GM21825 (cell line): Measurements from ENCODE around the gene C2CD4D.

Experiments
- ATAC-seq: cut with Tn5 transposase; IDR thresholded peaks from one replicate; pipeline ENCODE4 v1.9.1; 2021; ENCODE audit warnings: mild to moderate bottlenecking, moderate library complexity; ENCODE audit not compliant: unreplicated experiment

Gene C2CD4D

DNA sequence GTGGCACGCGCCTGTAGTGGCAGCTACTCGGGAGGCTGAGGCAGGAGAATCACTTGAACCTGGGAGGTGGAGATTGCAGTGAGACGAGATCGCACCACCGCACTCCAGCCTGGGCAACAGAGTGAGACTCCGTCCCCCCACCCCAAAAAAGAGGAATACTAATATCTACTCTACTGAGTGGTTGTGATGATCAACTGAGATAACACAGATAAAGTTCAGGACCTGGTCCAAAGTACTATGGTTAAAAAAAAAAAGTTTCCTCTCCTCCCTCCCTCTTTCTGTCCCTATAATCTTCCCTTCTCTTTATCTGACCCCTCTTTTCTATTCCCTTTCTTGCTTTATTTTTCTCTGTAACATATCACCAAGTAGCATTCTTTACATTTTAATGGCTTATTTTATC lies 4.0 kb downstream of the C2CD4D start:
- ATAC-seq = no peak

DNA sequence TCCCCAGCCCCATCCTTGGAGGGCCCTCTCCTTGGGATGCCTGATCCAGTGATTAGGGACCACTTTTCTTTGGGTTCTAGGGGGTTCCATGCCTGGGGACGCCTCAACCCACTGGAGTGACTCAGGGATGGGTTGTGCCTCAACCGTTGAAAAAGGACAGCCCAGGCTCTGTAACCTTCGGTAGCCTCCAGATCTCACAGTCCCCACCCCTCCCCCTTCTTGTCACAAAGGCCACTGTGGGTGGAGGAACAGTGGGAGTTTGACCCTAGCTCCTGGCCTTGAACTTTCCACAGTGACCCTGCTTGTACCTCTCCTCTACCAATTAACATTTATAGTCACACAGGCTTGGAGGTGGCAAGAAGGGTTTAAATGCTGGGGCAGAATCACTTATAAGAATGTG lies 5.4 kb downstream of the C2CD4D start:
- ATAC-seq = no peak

DNA sequence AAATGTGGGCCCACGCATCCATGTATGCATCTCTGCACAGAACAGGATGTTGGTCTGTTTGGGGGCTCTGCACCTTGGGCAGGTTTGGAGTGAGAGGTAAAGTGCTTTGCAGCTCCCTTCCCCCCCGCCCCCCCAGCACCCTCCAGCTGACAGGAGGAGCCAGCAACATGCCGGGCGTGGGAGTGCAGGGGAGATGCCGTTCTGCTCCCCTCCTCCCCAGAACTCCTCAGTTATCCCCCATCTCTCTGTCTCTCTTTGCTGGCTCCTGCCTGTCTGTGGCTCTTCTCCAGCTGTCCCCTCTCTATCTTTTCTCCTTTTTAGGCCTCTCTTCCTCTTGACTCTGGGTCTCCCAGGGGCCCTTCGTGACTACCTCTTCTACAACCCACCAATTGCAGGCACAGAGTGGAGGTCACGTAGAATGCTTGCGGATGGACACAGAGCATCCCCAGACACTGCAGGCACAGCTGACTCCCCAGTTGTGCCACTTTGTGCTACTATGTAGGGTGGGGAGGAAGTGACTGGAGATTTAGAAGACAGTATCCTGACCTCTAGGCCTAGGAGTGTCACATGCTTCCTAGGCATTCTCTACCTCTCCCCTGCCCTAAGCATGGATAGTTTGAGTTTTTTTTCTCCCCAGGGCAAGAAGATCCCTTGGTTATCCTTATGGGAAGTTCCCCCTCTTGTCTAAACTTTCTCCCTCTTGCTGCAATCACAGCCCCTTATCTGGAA lies 6.3 kb downstream of the C2CD4D start:
- ATAC-seq = no peak

DNA sequence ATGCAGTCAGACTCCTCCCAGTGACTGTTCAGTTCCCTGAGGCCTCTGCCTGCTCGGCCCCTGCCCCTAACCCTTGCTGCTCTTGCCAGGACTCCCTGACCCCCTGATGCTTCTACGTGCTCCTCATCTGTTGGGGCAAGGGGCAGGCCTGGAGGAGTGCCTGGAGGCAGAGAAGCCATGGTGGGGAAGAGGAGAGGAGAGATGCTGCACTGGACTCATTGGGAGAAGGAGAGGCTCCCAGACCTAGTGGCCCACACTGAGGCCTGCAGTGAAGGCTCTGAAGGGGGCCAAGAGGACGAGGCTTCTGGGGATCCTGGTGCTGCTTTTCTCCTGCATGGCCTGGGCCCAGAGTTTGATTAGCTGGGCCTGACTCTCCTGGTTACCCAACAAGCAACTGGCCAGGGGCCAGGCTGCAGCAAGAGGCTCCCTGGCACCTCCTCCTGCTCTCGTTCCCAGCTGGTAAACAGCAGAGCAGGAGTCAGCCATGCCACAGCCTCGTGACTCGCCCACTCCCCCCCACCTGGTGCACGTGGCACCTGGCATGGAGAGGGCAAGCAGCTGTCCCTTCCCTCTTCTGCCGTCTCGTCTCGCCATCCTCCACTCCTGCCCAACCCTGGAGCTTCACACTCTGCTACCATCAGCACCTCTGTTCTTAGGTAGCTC lies 7.2 kb downstream of the C2CD4D start:
- ATAC-seq = no peak

DNA sequence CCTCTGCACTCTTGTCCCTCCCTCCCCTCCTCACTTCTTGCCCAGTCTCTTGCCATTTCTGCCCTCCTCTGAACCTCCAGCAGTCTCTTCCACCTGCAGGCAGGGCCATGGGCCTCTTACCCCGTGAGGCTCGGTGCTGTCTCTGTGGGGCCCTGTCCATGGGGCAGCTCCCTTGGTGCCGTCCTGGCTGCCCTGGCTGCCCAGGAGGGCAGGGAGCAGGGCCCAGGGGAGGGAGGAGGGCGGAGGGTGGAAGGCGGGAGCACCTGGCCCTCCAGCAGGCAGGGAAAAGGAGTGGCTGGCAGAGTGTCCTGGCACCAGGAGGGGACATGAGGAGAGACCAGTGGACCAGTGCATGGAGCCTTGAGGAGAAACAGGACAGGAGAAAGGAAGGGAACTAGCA lies 8.0 kb downstream of the C2CD4D start, which contains the start of gene RORC:
RORC (minus strand) TSS at position 198 of the 400 bp plus-strand sequence; CDS start at position 160, 38 bp downstream.
- ATAC-seq = no peak

DNA sequence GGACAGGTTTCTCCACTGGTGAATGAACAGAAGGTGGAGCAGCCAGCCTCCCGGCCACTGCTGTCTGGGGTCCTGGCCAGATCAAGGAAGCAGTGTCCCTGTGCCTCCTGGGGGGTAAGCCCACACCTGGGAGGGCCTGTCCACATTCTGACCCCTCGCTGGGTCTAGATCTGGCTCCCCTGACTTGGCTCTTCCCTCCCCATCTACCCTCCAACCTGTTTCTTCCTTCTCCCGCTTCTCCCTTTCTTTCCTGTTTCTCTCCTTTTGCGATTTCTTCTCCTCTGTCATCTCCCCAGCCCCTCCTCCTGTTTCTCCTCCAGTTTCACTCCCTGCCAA lies 8.4 kb downstream of the C2CD4D start:
- ATAC-seq = no peak

DNA sequence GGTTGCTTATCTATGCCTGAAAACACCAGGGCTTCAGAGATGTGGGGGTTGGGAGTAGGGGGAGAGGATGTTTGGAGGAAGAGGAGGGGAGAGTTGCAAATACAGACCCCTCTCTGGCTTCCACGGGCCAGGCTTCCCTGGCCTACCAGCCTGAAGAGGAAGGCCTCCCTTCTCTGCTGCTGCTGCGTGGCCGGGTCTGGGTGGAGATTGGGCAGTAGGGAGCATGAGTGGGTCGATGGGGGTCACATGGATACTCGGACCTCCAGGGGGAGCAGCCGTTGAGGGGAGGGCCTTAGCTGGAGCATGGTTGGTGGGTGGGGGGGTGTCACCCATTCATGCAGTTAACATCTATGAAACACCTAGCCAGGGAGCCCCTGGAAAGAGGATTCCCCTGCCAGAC lies 9.6 kb downstream of the C2CD4D start:
- no peak for ATAC-seq

DNA sequence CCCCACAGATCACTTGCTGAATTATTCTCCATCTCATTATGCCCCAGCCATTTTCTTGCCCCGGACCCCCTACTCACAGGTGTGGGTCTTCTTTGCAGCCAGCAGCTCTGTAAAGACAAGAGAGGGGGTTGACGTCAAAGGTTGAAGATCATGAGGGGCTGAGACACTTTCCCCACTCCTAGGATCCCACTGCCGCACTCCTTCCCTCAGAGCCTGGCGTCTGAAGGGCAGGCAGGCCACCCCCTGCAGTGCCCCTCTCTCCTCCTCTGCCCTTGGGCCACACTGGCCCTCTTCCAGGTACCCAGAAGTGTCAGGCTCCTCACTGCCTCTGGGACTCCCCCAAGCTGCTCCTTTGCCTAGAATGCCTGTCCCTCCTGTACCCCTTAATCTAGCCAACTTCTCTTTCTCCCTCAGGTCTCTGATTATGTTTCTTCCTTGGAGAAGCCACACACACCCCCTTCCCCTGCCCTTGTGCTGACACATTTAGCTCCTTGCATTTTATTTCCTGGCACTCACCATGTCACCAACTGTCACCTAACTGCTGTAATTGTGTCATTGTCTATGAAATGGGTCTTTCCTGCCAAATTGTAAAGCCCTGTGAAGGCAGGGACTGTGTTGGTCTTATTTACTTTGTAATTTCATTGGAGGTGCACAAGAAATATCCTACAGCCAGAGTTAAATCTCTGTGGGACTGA lies 10.1 kb downstream of the C2CD4D start:
- ATAC-seq = no peak

DNA sequence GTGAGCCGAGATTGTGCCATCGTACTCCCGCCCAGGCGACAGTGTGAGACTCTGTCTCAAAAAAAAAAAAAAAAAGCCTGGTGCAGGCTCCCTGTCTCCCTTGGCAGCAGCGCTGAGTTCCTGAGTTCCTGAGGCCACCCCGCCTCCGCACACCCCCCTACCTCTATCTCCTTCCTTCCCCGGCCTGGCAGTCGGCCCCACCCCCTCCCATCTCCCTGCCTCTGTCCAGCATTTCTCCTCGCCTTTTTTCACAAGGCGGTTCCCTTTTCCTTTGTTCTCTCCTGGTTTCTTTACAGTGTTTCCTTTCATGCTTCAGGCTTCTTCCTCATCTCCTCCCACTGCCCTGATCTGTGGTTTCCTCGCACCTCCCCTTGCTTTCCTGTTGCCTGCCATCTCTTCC lies 10.7 kb downstream of the C2CD4D start:
- ATAC-seq = no peak

DNA sequence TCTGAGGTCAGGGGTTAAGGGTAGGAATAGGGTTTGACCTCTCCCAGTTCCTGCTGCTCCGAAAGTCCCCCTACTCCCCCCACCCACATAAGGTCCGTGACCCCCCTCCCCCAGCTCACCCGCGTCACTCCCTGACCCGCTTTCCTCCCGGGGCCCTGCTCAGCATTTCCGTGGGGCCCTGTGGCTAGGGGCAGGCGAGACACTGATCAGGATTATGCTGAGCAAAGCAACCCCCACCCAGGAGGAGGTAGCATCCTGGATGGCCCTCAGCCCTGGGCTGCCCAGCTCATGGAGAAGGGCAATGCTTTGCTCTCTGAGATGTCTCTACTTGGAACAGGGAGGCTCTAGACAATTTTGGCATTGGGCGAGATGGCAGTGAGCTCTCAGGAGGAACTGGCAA lies 11.8 kb downstream of the C2CD4D start:
- ATAC-seq = no peak

DNA sequence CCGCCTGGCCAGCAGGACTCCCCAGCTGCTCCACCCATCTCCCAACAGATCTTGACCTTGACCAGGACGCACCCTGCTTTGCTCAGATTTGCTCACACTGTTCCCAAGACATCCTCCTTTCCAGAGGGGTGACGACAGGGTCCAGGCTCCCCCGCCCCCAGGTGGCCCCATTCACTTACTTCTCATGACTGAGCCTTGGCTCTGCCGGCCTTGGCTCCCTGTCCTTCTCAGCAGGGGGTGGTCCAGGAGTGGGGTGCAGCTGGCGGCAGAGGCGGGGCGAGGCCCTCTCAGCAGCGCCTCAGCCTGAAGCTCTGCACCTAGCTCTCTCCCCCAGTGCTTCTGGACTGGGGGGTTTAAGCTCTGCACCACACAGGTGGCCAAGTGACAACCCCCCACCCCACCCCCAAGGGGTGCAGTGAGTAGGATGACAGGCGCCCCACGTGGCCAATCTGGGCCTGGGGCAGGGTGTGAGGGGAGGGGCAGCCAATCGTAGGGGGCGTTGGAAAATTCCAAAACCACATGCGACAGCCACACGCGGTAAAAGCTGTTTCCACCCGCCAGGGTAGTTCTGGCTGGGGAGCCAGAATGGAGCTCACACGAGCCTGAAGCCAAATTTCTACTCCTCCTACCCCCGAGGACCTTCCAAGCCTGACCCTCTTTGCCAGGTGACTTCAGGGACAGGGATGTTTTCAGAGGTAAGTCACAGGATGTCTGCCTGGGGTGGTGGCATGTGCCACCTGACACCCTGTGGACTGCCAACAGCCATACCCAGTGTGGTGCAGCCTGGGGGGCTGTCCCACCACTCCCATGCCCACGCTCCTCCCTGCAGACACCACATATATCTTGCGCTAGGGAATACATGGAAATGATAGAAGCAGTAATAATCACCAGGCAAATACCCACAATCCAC lies 13.6 kb downstream of the C2CD4D start:
- no peak for ATAC-seq

DNA sequence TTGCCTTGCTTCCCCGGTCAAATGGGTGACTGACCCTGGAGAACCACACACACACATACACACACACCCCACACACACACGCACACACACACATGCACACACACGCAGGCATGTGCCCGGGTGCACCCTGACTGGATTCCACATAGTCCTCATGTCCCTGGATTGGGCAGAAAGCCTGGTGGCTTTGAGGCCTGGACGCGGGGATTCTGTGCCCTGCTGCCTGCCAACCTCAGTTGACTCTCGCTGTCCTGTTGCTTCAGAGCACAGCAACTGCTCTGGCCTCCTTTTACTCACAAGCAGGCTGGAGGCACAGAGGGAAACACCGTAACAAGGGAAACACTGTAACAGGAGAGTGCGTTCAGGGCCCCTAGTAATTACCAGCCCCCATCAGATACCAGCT lies 14.4 kb downstream of the C2CD4D start:
- no peak for ATAC-seq

DNA sequence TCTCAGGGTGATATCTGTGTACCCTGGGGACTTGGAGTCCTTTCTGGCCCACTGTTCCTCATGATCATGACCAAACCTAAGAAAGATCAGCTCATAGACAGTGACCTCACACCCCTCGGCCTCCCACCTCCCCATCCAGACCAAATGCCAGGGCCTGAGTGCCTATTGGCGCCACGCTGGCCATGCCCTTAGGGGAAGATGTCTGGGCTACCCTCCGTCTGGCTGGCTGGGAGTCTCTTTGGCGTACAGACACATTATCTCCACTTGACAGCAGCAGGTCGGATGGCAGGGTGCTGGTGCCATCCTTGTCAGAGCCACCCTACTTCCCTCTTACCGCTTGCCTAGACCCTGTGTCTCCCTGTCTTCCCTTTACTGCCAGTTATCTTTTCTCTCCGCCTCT lies 16.4 kb downstream of the C2CD4D start:
- no peak for ATAC-seq

DNA sequence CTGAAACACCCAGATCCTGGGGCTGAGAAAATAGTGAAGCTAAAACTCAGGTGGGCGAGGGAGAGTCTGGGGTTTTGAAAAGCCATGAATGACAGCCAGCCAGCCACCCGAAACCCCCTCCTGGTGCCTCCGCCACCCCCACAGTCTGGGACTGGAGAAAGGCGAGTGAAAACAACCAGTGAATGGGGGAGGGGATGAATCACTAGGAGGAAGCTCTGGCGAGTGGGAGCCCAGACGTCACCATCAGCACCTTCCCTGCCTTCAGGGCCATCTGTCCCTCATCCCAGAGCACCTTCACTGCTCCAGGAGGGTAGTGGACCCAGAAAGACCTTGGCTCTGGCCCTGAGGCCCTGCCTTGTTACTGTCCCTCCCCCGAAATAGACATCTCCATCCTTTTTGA lies 17.2 kb downstream of the C2CD4D start:
- no peak for ATAC-seq

DNA sequence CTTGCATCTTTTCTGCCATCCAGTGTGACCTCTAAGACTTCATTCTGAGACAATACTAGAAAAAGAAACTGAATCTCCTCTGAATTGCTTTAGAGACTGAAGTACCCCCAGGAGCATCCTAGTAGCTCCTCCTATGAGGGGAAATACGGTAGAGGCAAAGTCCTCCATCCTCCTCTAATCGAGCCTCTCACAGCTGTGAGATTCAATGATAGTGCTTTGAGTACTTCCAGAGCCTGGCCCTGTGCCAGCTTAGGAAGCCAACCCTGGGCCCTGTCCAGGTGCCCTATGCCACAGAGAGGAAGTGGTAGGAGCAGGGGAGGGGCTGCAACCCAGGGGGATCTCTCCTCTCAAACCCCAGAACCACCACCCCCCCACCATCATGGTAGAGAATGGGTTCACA lies 18.7 kb downstream of the C2CD4D start:
- no peak for ATAC-seq

DNA sequence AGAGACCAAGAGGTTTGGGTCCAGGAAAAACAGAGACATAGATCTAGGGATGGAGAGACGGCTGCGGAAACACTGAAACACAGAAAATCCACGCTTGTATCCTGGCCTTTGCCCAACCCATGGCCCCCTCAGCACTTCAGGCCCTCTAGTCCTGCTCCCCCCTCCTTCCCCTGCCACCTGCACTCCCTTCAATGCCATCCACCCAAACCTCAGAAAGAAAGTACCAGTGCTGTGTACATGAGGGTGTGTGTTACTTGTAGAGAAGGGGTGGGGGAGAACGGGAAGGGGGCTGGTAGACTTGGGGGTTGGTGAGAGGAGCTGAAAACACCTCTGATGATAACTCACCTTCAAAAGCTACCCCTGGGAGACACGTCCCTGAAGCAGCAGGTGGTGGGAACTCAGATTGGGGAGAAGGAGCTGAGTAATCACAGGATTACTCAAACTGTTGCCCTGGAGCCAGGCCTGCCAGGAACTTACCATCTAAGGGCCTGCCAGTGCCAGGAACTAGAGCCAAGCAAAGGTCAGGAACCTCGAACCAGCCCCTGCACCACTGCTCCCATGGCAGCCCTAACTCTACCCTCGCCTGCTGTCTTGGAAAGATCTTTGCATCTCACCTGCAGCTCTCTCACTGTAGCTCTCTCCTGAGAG lies 19.5 kb downstream of the C2CD4D start:
- no peak for ATAC-seq

DNA sequence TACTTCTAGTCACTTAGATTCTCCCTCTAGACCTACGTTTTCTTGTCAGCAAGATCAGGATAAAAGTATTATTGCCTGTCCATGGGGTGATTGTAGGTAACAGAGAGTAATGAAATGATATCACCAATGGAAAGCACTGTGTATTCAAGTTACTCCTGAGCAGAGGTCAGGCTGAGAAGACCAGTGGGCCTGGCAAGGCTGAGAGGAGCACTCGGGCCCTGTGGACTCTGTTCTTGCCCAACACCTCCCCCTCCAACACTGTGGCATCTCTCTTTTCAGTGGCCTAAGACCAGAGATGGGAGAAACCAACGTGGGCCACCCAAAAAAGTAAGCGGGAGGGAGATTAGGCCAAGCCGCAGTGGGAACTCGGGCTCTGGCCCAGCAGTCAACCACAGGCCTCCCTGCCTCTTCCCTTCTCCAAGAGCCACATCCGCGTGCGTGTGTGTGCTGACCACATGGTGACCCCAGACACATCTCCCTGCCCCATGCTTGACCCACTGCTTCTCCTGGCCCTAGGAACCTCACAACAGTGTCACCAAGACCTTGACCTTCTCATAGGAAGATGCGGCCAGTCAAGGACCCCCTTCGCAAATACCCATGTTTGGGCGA lies 20.3 kb downstream of the C2CD4D start:
- no peak for ATAC-seq

DNA sequence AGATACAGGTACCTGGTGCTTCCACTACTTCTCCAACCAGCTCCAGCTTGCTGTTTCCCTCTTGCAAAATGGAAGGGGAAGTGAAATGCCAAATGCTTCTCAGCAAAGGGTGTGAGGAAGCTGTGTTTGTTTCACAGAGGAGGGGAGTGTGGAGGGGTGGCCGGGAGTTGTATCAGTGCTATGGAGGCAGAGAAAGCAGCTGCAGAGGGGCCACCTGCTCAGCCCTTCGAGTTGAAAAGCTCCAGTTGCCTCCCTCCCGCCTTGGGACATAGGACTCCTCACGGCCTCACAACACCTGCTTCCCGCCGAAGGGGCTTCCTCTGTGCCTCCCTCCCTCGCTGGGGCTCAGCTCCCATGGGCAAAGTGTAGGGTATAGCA lies 22.3 kb downstream of the C2CD4D start:
- no peak for ATAC-seq

DNA sequence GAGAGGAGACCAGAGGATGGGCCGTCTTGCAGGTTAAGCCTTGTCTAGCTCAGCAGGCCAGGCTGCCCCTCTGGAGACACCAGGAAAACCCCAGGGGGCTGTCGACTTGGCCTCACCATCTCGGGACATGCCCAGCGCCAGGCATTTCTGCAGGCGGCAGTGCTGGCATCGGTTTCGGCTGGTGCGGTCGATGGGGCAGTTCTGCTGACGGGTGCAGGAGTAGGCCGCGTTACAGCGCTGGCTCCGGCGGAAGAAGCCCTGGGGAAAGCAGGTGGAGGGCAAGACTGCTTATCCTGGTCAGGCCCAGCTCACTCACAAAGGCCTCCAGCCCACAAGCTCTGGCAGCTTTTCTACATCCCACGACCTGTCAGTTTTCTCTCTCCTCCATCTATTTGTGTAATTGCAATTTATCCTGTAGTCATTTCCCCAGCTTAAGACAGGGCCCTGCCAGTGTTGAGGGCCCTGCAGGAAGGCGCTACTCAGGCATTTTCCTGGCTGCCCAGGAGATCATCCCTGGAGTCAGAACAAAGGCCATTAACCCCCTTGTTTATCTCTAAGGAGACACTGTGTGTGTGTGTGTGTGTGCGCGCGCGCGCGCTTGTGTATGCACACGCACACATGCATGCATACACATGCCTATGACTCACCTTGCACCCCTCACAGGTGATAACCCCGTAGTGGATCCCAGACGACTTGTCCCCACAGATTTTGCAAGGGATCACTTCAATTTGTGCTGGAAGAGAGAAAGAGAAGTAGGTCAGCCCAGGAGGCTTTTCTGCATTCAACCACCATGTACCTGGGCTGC lies 22.9 kb downstream of the C2CD4D start:
- ATAC-seq = no peak
